T-helper 1 cell treated with Interleukin-12 subunit alpha and Interleukin-12 subunit beta and Interleukin-4 antibody, amounts not matched to agents 30 μg/mL and 1 μg/mL, for 36 hours (primary cell): ENCODE results near the gene SMAD7.

Experiments
- H3K27ac Mint-ChIP-seq: one replicate; pipeline ENCODE4 v1.8.0; 2021; ENCODE audit warnings: mild to moderate bottlenecking, mixed read lengths
- H3K27me3 Mint-ChIP-seq: one replicate; pipeline ENCODE4 v1.8.0; 2021; ENCODE audit warnings: low read depth, mixed read lengths
- H3K36me3 Mint-ChIP-seq: one replicate; pipeline ENCODE4 v1.8.0; 2021; ENCODE audit warnings: low read depth, mixed read lengths
- H3K4me1 Mint-ChIP-seq: one replicate; pipeline ENCODE4 v1.8.0; 2021; ENCODE audit warnings: low read depth, mixed read lengths
- H3K4me3 Mint-ChIP-seq: one replicate; pipeline ENCODE4 v1.8.0; 2021; ENCODE audit warnings: mild to moderate bottlenecking, moderate library complexity, mixed read lengths
- H3K9me3 Mint-ChIP-seq: one replicate; pipeline ENCODE4 v1.8.0; 2021; ENCODE audit warnings: mixed read lengths

Gene SMAD7

DNA sequence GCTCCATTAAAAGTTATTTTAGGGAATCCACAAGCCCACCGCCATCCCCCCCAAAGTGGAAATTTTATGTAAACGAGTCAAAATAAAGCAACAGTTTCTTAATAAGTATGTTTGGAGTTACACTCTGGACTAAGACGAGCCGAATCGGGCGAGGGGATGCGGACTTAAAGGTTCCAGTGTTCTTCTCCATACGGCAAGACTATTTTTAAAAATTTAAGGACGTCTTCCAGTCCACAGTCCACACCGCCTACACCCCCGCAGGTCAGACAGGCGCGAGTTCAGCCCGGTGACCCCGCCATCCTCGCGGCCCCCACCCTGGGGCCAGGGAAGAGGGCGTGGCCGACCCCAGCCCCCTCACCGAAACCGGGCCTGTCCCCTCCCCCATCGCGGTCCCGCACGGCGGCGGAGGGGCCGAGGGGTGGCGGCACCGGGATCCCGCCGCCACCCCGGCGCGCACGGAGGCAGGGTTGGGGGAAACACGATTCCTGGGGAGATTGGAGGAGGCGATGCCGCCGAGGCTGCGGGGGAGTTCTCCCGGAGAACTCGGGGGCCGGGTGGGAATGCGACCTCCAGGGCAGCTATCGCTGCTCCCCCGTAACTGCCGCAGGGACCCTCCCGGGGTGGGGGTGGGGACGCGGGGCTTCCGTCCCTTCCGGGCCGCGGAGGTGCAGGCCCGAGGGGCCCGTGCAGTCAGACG, 24.5 kb upstream of the SMAD7 start:
- no peak overlapping the region for H3K27ac Mint-ChIP-seq
- H3K4me3 Mint-ChIP-seq = peak overlapping the region; percentile 56
- peaks cover 68% of the 10 kb centered on the region for H3K27me3 Mint-ChIP-seq

DNA sequence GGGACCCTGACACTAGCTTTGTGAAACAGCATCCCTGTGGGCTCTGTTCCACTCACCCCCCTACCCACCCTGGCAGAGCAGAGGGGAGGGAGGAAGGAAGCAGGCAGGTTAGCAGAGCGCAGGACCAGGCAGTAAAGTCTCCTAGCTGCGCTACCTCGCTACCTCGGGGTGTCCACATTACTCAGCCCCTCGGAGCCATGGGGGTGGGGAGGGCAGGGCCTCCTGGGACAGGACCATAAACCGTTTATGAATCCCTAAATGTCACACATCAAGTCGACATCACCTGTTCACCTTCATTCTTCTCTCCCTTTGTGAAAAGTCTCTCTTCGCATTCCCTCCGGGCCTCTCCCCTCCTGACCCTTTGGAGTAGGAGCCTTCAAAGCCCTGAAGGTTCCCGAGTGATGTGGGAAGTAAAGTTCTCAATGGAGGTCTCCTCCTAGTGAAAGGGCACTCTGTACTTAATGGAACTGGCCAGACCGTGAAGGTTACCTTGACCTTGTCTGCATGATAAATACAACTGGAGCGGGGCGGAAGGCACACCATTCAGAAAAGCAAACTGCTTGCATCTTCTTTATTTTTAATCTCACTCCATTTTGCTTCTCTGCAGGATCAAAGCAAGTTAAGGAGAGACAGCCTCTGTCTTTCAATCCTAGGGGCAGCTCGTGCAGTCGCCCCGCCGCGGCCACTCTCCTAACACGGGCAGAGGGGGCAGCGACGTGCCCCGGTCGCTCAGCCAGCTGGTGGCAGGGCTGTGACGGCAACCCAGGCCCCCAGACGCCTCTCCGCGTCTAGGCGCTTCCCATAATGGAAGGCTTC, 23.7 kb upstream of the SMAD7 start:
- Mint-ChIP-seq H3K36me3 (no peaks in the 10 kb centered on the region), H3K4me1 (peaks cover 10% of the 10 kb centered on the region), H3K27ac (no peak overlapping the region), H3K4me3 (peak overlapping the region; percentile 58), H3K9me3 (no peaks in the 10 kb centered on the region), H3K27me3 (peaks cover 66% of the 10 kb centered on the region)

More for the DNA sequence above, 24.5 kb upstream of the SMAD7 start:
- peaks cover 8% of the 10 kb centered on the region for H3K4me1 Mint-ChIP-seq
- no peaks in the 10 kb centered on the region for H3K9me3 Mint-ChIP-seq
- no peaks in the 10 kb centered on the region for H3K36me3 Mint-ChIP-seq

DNA sequence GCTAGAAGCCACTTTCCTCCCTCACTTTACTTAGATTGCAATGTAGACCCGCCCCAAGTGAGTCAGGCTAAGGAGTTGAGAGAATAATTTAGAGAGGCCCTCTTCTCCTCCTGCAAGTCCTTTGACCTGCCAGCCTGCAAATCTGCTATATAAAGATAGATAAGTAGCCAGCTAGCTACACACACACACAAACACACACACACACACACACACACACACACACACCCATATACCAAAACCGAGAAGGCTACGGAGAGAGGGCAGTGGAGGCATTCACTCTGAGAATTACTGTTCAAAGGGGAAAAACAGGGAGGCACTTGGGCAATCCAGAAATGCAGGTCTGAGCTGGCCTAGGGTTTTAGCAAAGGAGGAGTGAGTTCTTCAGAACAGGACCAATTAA, 23.0 kb upstream of the SMAD7 start:
- Mint-ChIP-seq H3K27ac (no peak overlapping the region), H3K36me3 (no peaks in the 10 kb centered on the region), H3K4me1 (peaks cover 6% of the 10 kb centered on the region), H3K4me3 (no peak overlapping the region), H3K27me3 (peaks cover 65% of the 10 kb centered on the region), H3K9me3 (no peaks in the 10 kb centered on the region)

DNA sequence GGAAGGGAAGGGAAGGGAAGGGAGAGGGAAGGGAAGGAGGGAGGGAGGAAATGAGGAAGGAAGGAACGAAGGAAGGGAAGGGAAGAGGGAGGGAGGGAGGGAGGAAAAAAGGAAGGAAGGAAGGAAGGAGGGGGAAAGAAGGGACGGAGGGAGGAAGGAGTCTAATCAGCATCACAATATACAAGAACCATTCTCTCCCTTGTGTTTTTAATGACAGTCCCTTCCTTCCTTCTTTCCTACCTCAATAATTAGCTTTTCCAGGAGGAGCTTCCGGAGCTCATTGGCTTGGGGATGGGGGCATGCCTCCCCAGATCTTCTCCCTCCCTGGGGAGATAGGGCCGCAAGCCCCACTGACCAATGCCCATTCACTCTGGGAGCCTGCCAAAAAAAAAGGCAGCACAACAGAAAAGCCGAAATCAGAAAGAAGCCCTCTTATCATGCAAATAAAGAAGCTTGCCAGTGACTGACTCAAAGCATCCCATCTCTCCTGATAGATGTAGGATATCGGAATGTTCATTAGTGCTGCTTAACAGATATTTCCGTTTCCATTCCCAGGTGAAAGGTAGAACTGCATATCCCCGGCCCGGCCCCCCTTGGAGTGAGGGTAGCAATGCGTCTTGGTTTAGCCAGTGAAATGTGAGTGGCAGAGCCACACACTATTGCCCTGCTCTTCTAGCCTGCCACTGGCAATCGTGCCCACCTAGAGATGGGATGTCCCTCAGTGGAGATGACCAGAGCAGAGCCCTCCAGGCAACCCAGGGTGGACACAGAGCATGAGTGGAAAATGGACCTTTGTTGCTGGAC, 17.8 kb upstream of the SMAD7 start:
- H3K4me3 Mint-ChIP-seq = no peak overlapping the region
- H3K36me3 Mint-ChIP-seq = no peaks in the 10 kb centered on the region
- H3K4me1 Mint-ChIP-seq = peaks cover 2% of the 10 kb centered on the region
- peaks cover 53% of the 10 kb centered on the region for H3K27me3 Mint-ChIP-seq
- no peaks in the 10 kb centered on the region for H3K9me3 Mint-ChIP-seq
- H3K27ac Mint-ChIP-seq = no peak overlapping the region

DNA sequence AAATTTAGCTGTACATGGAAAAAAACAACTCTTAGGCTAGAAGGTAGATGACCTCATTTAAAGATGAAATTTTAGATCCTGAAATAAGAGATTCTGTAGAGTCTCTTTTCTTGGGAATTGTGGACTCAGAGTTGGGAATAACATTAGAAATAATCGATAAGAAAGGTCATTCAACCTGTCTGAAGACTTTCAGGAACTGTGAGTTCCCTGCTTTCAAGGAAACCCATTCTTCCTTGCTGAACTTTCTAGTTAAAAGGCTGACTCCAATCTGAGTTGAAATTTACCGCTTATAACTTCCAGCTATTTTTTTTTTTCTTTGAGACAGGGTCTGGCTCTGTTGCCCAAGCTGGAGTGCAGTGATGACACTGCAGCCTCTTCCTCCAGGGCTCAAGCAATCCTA, 16.8 kb upstream of the SMAD7 start:
- no peaks in the 10 kb centered on the region for H3K36me3 Mint-ChIP-seq

DNA sequence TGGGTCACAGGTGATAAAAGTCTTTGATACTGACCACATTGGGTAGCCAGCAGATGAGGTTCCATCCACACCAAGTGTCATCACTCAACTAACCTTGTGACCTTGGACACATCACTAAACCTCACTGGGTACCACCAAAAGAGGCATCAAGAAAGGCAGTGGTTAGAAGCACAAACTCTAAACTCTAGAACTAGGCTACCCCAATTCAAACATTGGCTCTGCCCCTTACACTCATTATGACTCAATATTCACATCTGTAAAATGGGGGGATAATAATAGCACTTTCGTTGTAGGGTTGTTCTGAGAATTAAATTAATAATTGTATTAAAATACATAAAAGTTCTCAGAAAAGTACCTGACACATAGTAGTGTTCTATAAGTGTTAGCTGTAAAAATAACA, 15.8 kb upstream of the SMAD7 start:
- peaks cover 56% of the 10 kb centered on the region for H3K27me3 Mint-ChIP-seq
- H3K9me3 Mint-ChIP-seq = no peaks in the 10 kb centered on the region
- no peaks in the 10 kb centered on the region for H3K36me3 Mint-ChIP-seq
- no peak overlapping the region for H3K27ac Mint-ChIP-seq
- H3K4me1 Mint-ChIP-seq = peaks cover 10% of the 10 kb centered on the region
- no peak overlapping the region for H3K4me3 Mint-ChIP-seq

More for the DNA sequence above, 16.8 kb upstream of the SMAD7 start:
- peaks cover 10% of the 10 kb centered on the region for H3K4me1 Mint-ChIP-seq
- H3K9me3 Mint-ChIP-seq = no peaks in the 10 kb centered on the region
- H3K27ac Mint-ChIP-seq = no peak overlapping the region
- H3K27me3 Mint-ChIP-seq = peaks cover 58% of the 10 kb centered on the region
- no peak overlapping the region for H3K4me3 Mint-ChIP-seq

DNA sequence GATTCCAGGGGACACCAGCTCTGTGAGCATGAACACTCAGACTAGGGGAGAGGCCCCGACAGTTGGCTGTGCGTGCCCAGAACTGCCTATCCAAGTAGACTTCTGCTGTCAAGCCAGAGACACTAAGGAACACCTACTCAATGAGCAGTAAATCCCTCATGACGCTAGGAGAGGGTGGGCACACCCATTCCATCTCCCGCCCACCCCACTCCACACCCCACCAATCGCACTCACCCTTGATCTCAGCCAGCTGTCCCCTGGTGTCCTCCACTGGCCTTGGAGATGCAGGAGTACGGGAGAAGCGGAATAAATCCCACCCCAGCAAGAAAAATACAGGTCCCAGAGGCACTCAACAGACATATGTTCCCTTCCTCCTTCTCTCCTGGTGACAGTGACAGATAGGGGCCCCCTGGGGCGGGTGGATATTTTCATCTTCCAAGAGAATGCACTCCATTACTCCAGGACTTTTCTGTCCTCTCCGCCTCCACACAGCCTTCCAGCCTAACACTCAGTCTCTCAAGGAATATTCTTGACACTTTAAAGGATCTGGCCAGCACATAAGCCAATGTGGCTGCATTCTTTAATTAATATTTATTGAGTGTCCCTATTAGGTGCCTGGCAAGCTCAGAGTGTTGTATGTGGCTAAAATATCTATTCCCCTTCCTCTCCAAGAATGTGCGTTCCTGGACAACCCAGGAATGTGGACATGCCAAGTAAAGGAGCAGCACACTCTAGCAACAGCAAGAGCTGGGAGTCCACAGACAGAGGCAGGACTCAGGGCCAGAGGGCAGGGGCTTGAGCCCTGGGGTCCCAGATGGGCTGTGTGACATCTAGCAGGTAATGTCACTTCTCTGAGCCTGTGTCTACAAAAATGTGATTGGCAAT, 13.1 kb upstream of the SMAD7 start:
- no peaks in the 10 kb centered on the region for H3K9me3 Mint-ChIP-seq
- H3K4me3 Mint-ChIP-seq = no peak overlapping the region
- peaks cover 59% of the 10 kb centered on the region for H3K27me3 Mint-ChIP-seq
- H3K27ac Mint-ChIP-seq = no peak overlapping the region
- peaks cover 9% of the 10 kb centered on the region for H3K4me1 Mint-ChIP-seq
- H3K36me3 Mint-ChIP-seq = no peaks in the 10 kb centered on the region

DNA sequence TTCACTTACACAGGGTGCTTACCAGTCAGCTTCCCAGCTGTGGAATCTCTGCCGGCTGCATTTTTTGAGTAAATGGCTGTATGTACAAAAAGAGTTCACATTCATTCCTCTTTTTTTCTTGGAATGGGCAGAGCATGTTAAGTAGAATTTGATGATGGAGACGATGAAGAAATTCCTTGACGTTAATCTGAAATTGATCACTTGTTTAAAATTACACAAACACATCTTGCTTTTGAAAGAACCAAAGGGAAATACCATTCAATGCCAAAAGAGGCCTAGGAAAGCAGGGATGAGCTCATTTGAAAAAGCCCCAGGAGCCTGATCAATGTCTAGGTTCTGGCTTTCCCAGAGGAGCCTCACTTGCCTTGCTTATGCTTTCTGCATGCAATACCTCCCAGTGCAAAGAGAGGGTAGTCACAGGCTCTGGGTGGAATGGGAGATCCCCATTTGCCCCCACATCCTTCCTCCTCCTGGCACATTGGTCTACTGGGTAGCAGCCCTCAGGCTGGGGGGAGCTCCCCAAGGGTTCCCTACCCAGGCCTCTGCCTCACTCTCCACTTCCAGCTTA, 12.3 kb upstream of the SMAD7 start:
- Mint-ChIP-seq H3K36me3 (no peaks in the 10 kb centered on the region), H3K27ac (no peak overlapping the region), H3K9me3 (no peaks in the 10 kb centered on the region), H3K4me3 (no peak overlapping the region), H3K27me3 (peaks cover 54% of the 10 kb centered on the region), H3K4me1 (peaks cover 9% of the 10 kb centered on the region)

DNA sequence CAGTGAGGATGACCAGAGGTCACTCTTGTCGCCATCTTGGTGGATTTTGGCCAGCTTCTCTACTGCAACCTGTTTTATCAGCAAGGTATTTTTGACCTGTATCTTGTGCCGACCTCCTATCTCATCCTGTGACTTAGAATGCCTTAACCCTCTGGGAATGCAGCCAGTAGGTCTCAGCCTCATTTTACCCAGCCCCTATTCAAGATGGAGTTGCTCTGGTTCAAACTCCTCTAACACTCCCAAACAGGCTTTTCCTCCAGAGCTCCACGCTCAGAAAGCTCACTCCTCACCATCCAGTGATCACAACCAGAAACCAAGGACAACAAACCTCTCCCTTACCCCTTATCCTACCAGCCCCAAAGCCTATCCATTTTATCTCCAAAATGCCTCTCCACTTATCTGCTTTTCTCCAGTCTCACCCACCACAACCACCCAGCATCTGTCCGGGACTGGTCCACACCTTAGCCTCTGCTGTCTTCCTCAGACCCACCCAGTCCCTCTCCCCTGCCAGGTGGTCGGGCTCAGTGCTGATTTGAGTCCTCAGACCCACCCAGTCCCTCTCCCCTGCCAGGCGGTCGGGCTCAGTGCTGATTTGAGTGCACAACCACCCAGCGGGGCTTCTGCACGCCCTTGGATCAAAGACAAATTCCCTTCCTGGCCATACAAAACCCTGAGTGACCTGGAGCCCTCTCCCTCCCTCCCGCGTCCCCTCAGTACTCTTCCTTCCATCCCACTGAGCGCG, 11.7 kb upstream of the SMAD7 start:
- peaks cover 56% of the 10 kb centered on the region for H3K27me3 Mint-ChIP-seq
- no peak overlapping the region for H3K27ac Mint-ChIP-seq
- H3K36me3 Mint-ChIP-seq = no peaks in the 10 kb centered on the region
- H3K4me3 Mint-ChIP-seq = no peak overlapping the region
- no peaks in the 10 kb centered on the region for H3K9me3 Mint-ChIP-seq
- peaks cover 9% of the 10 kb centered on the region for H3K4me1 Mint-ChIP-seq

DNA sequence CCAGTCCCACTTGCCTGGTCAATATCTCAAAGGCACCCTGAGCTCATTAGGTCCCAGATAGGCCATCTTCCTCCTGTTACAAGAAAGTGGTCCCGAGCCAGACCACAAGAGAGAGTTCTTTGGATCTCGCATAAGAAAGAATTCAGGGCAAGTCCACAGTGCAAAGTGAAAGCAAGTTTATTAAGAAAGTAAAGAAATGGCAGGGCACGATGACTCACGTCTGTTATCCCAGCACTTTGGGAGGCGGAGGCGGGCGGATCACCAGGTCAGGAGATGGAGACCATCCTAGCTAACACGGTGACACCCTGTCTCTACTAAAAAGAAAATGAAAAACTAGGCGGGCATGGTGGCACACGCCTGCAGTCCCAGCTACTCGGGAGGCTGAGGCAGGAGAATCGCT, 10.8 kb upstream of the SMAD7 start:
- H3K9me3 Mint-ChIP-seq = no peaks in the 10 kb centered on the region
- H3K4me1 Mint-ChIP-seq = peaks cover 12% of the 10 kb centered on the region
- H3K27me3 Mint-ChIP-seq = peaks cover 56% of the 10 kb centered on the region
- no peak overlapping the region for H3K4me3 Mint-ChIP-seq
- no peak overlapping the region for H3K27ac Mint-ChIP-seq
- no peaks in the 10 kb centered on the region for H3K36me3 Mint-ChIP-seq

DNA sequence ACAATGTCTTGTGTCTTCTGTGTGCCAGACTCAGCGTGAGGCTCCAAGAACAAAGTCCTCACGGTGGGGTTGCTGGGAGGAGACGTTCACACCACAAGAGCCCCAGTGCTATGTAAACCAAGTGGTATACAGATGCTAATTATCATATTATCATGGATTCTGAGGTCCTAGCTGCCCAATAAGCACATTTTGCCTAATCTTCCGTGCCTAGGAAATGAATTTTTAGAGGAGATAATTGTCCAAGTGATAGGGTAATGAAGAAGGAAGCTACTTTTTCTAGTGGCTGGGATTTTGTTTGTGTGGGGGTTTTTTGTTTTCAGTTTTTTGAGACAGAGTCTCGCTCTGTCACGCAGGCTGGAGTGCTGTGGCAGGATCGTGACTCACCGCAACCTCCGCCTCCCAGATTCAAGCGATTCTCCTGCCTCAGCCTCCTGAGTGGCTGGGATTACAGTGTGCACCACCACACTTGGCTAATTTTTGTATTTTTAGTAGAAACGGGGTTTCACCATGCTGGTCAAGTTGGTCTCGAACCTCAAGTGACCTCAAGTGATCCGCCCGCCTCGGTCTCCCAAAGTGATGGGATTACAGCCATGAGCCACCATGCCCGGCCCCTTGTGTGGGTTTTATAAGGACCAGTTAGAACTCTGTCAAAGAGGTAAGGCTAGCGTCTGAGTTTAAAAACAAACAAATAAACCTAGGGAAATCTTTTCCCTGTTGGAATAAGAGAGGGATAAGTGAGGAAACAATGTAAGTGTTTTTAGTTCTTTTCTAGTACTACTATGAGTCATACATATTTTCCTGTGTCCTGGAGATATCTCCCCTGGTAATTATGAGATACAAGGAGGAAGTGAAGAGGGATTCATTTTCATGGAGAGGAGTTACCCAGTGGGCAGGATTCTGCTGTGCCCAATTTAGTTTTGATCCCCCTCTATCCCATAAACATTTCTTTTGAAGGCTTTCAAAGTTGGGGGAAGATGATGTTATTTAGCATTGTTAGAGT, 9.5 kb upstream of the SMAD7 start:
- Mint-ChIP-seq H3K4me1 (peaks cover 22% of the 10 kb centered on the region), H3K36me3 (no peaks in the 10 kb centered on the region), H3K4me3 (no peak overlapping the region), H3K9me3 (no peaks in the 10 kb centered on the region), H3K27ac (no peak overlapping the region), H3K27me3 (peaks cover 47% of the 10 kb centered on the region)

DNA sequence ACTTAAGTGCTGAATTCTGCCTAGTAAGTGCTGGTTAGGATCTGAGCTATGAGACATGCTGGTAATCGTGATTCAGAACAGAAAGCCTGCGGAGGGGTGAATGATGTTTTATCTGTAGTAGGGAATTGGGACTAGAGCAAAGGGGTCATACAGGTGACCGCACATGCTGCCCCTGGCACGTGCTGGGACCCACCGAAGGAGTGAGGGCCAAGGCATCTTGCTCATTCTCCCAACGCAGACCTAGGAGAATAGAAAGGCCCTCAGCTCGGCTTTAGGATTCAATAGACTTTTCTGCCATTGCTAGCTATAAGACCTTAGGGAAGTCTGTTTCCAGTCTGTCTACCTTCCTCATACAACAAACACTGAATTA, 8.8 kb upstream of the SMAD7 start:
- no peak overlapping the region for H3K27ac Mint-ChIP-seq
- no peaks in the 10 kb centered on the region for H3K9me3 Mint-ChIP-seq
- peaks cover 47% of the 10 kb centered on the region for H3K27me3 Mint-ChIP-seq

More for the DNA sequence above, 8.8 kb upstream of the SMAD7 start:
- no peak overlapping the region for H3K4me3 Mint-ChIP-seq
- H3K4me1 Mint-ChIP-seq = peaks cover 27% of the 10 kb centered on the region
- H3K36me3 Mint-ChIP-seq = no peaks in the 10 kb centered on the region
